GM12878 (cell line): ENCODE results near the gene BLOC1S4. TPM values are rescaled to one million over a fixed set of nuclear protein-coding genes. Genes with fewer than 3 reads are reported as not detected.

Source experiments
- ATAC-seq: fragments of 200-7000 bp; cut with Tn5 transposase; 3 replicates; pipeline ENCODE4 v1.9.1; 2020; ENCODE audit warnings: mild to moderate bottlenecking, moderate library complexity
- BruUV-seq: library from RNA; stranded (reverse); fragments of 400-500 nt; replicated peaks from 2 replicates; lab custom pipeline; 2021; lab: Mats Ljungman, UMichigan
- CTCF ChIA-PET: fragments of 300-600 bp; sonication (Branson Sonifier 250); formaldehyde crosslinking; extraction: SDS; loops from one replicate; lab custom pipeline; 2021; ENCODE audit warnings: inconsistent platforms; lab: Yijun Ruan, JAX
- POLR2A ChIA-PET: fragments of 350-600 bp; formaldehyde crosslinking; extraction: SDS; loops from one replicate; lab custom pipeline; 2021; ENCODE audit warnings: inconsistent platforms; lab: Charles Lee
- RAD21 ChIA-PET: fragments of 300-600 bp; sonication (Branson Sonifier 250); formaldehyde crosslinking; loops from one replicate; lab custom pipeline; 2023; ENCODE audit warnings: antibody characterized with exemption; ENCODE audit not compliant: unreplicated experiment; lab: Charles Lee
- SMC1A ChIA-PET: fragments of 300-600 bp; sonication (Branson Sonifier 250); formaldehyde crosslinking; loops from one replicate; lab custom pipeline; 2023; ENCODE audit not compliant: unreplicated experiment, uncharacterized antibody; lab: Charles Lee
- DNase-seq: peaks from one replicate; pipeline ENCODE4 v3.0.0-alpha.2; 2011; ENCODE audit warnings: low read depth, low spot score
- FAIRE-seq: peaks from 3 replicates; lab custom pipeline; 2011; peaks lifted over from hg19 to GRCh38; lab: Jason Lieb, UNC
- H2AFZ ChIP-seq: 2 replicates; pipeline ENCODE4 v1.6.0; 2011; ENCODE audit warnings: low read depth, low read length, control low read depth; ENCODE audit not compliant: control insufficient read depth
- H3K27ac ChIP-seq: 2 replicates; pipeline ENCODE4 v1.5.1; 2011; ENCODE audit warnings: control low read depth; ENCODE audit not compliant: control insufficient read depth, insufficient read depth
- H3K27me3 ChIP-seq, 2 experiments: replicated peaks in 1 of 2; 2 replicates each; pipeline versions ENCODE4 v1.6.0 to v1.6.1; 2011; ENCODE audit warnings: low read length in 1 of 2; ENCODE audit not compliant: control insufficient read depth in 2 of 2, insufficient read depth in 2 of 2
- H3K36me3 ChIP-seq, 2 experiments: 2 replicates each; pipeline ENCODE4 v1.5.1; 2011; ENCODE audit warnings: low read length in 1 of 2; ENCODE audit not compliant: control insufficient read depth in 2 of 2, insufficient read depth in 2 of 2
- H3K4me1 ChIP-seq: 2 replicates; pipeline ENCODE4 v1.6.1; 2011; ENCODE audit warnings: mild to moderate bottlenecking, low read length, moderate library complexity, mixed read lengths; ENCODE audit not compliant: control insufficient read depth, insufficient read depth
- H3K4me2 ChIP-seq: 2 replicates; pipeline ENCODE4 v1.6.0; 2011; ENCODE audit warnings: control low read depth; ENCODE audit not compliant: control insufficient read depth, insufficient read depth
- H3K4me3 ChIP-seq: fragments of 200-600 bp; sonication (generic); 2 replicates; pipeline ENCODE4 v1.5.1; 2016
- H3K79me2 ChIP-seq: 2 replicates; pipeline ENCODE4 v1.6.0; 2011; ENCODE audit warnings: low read length; ENCODE audit not compliant: control insufficient read depth, insufficient read depth
- H3K9ac ChIP-seq: 2 replicates; pipeline ENCODE4 v1.8.0; 2011; ENCODE audit warnings: low read length, control low read depth, mixed read lengths; ENCODE audit not compliant: control insufficient read depth, insufficient read depth
- H3K9me3 ChIP-seq: replicated peaks from 3 replicates; pipeline ENCODE4 v1.5.1; 2011; ENCODE audit warnings: mild to moderate bottlenecking, low read length; ENCODE audit not compliant: control insufficient read depth, insufficient read depth
- H4K20me1 ChIP-seq: 2 replicates; pipeline ENCODE4 v1.6.0; 2011; ENCODE audit not compliant: control insufficient read depth, insufficient read depth
- ASH2L ChIP-seq: fragments of 300-600, 200-600 bp; sonication (generic); IDR thresholded peaks from 2 replicates; pipeline ENCODE4 v1.6.1; 2017; ENCODE audit warnings: low read depth, mild to moderate bottlenecking, borderline replicate concordance
- ATF3 ChIP-seq: IDR thresholded peaks from 2 replicates; pipeline ENCODE4 v1.6.1; 2011; ENCODE audit warnings: low read depth, mild to moderate bottlenecking, low read length, moderate library complexity, borderline replicate concordance; ENCODE audit errors: extremely low read depth
- EP300 ChIP-seq, 2 experiments: fragments of 150-350 bp in 1 of 2; IDR thresholded peaks; 2 replicates each; pipeline ENCODE4 v1.6.1; 2011 to 2012; ENCODE audit warnings: low read depth in 2 of 2, low read length in 2 of 2, borderline replicate concordance in 1 of 2, improper control_type of control experiment in 1 of 2, inconsistent platforms in 1 of 2; ENCODE audit not compliant: control insufficient read depth in 1 of 2
- GATAD2B ChIP-seq: fragments of 450-650 bp; conservative IDR thresholded peaks from 2 replicates; pipeline ENCODE4 v1.6.1; 2017; ENCODE audit warnings: low read depth, mild to moderate bottlenecking, moderate library complexity
- HDAC2 ChIP-seq: fragments of 200-600 bp; sonication (generic); IDR thresholded peaks from 2 replicates; pipeline ENCODE4 v1.6.1; 2017
- MAX ChIP-seq: IDR thresholded peaks from 2 replicates; pipeline ENCODE4 v1.6.1; 2012; ENCODE audit warnings: low read depth, low read length, improper control_type of control experiment
- MTA2 ChIP-seq: fragments of 450-650 bp; IDR thresholded peaks from 2 replicates; pipeline ENCODE4 v1.6.1; 2016; ENCODE audit warnings: low read depth, mild to moderate bottlenecking, moderate library complexity
- MXI1 ChIP-seq: fragments of 150-350 bp; IDR thresholded peaks from 2 replicates; pipeline ENCODE4 v1.6.1; 2011; ENCODE audit warnings: low read depth, mild to moderate bottlenecking, inconsistent platforms, low read length, improper control_type of control experiment
- NFIC ChIP-seq: IDR thresholded peaks from 2 replicates; pipeline ENCODE4 v1.6.1; 2012; ENCODE audit warnings: low read depth, mild to moderate bottlenecking, inconsistent platforms, low read length, moderate library complexity
- SMAD5 ChIP-seq: IDR thresholded peaks from 2 replicates; pipeline ENCODE4 v1.6.1; 2016; ENCODE audit warnings: antibody characterized with exemption, low read depth
- SUPT20H ChIP-seq: IDR thresholded peaks from 2 replicates; pipeline ENCODE4 v1.6.1; 2011; ENCODE audit warnings: low read depth, mild to moderate bottlenecking, low read length, moderate library complexity, borderline replicate concordance; ENCODE audit not compliant: control insufficient read depth
- TAF1 ChIP-seq: IDR thresholded peaks from 2 replicates; pipeline ENCODE4 v1.6.1; 2011; ENCODE audit warnings: mild to moderate bottlenecking, low read depth, low read length, borderline replicate concordance
- ZNF217 ChIP-seq: fragments of 450-650 bp; IDR thresholded peaks from 2 replicates; pipeline ENCODE4 v1.6.1; 2017; ENCODE audit warnings: antibody characterized with exemption, mild to moderate bottlenecking
- ZNF687 ChIP-seq: fragments of 450-650 bp; IDR thresholded peaks from 2 replicates; pipeline ENCODE4 v1.6.1; 2017; ENCODE audit warnings: mild to moderate bottlenecking, moderate library complexity
- WGBS: methylation state at CpG from one replicate; pipeline ENCODE4 v1.1.6; 2016; ENCODE audit warnings: low lambda C conversion rate; ENCODE audit not compliant: insufficient replicate concordance, insufficient coverage; ENCODE audit errors: missing lambda C conversion rate; 5-methylcytosine and 5-hydroxymethylcytosine counted together
- in situ Hi-C: fragments of 300-500 bp; cut with MboI; formaldehyde crosslinking; loops from 9 replicates; pipeline ENCODE4 v1.14.3; 2018; ENCODE audit warnings: mixed read lengths
- intact Hi-C: fragments of 100-400 bp; cut with micrococcal nuclease; formaldehyde crosslinking; loops from one replicate; pipeline ENCODE4 v1.14.2; 2022; ENCODE audit not compliant: unreplicated experiment
- polyA plus RNA-seq, 11 experiments: library from polyadenylated mRNA; depleted of rRNA in 4 of 11; unstranded in 6 of 11; stranded (reverse) in 5 of 11; fragments of >200 nt; fragmentation: Nextera tagmentation in 4 of 11; fragmentation: Illumina TruSeq in 1 of 11; extraction: Ambion mirVana in 4 of 11; extraction: Trizol in 1 of 11; gene quantifications; 1 replicate in 1 of 11; 2 replicates in 10 of 11; pipeline versions ENCODE4 v1.2.1 to v1.2.3, GENCODE V29; 2011 to 2016; ENCODE audit warnings: inconsistent platforms in 2 of 11, missing spikeins in 2 of 11, low read depth in 1 of 11
- total RNA-seq, 4 experiments: library from RNA; depleted of rRNA in 3 of 4; stranded (reverse); fragments of >200 nt in 3 of 4; fragmentation: Illumina TruSeq in 1 of 4; extraction: Trizol in 1 of 4; gene quantifications; 2 replicates each; pipeline versions ENCODE4 v1.2.1 to v1.2.3, GENCODE V29; 2013 to 2021

Gene BLOC1S4
- total and polyA plus RNA-seq, 10 of the 15 experiments (the other 5 are each of a cell fraction or from before 2014, with no cell fraction given), result 2.7 to 23.8 (median 9.5) TPM

GRCh38 chr4:6673660-6674499 lies 42.1 kb upstream of the BLOC1S4 start (continued):
- TF ChIP-seq TAF1, result peak; percentile 95
- TF ChIP-seq SUPT20H, result no peak
- TF ChIP-seq ZNF217, result no peak
- TF ChIP-seq EP300 (IDR thresholded peaks at IDR 0.05; ENCODE audit: borderline replicate concordance in 1 of 2, control insufficient read depth in 1 of 2, low read depth in 2 of 2, low read length in 2 of 2), result peak in 1 of 2 experiments; percentile 27; a peak in 1 of 4 replicates
- peak; percentile 73; the same call in 1 of the 2 replicates for TF ChIP-seq ATF3
- TF ChIP-seq, all 136 proteins: peak for 33

GRCh38 chr4:6674500-6675149 lies 41.3 kb upstream of the BLOC1S4 start:
- H3K4me3 ChIP-seq, result peak overlapping the region; percentile 74
- H3K4me2 ChIP-seq, result peak overlapping the region; percentile 89
- BruUV-seq, result TSS peak; percentile 77
- SMC1A ChIA-PET, result interaction anchor here (0.8 to 5.2 kb wide), 14 partner anchors 9 to 234 kb away, joined by 3 to 33 read pairs (median 4); partner anchors contain the start of gene BLOC1S4
- intact Hi-C loops (loop anchor here (2.0 kb wide), 3 partner anchors 34 to 42 kb away; partner anchors contain the start of genes BLOC1S4, MRFAP1 and MRFAP1L1), in situ Hi-C loops (no loop called here)
- FAIRE-seq (peak; percentile 98), ATAC-seq (peak; percentile 59), DNase-seq (peak; percentile 45)
- RAD21 ChIA-PET, result interaction anchor here (0.8 to 3.8 kb wide), 9 partner anchors 16 to 394 kb away, joined by 3 to 22 read pairs (median 4); partner anchors contain the start of genes GRPEL1, MAN2B2, MRFAP1 and MRFAP1L1
- no peaks in the 10 kb centered on the region; the same call in 2 of the 3 replicates for H3K9me3 ChIP-seq
- POLR2A ChIA-PET, result interaction anchor here (0.7 to 1.6 kb wide), 6 partner anchors 13 to 44 kb away, joined by 3 to 6 read pairs (median 3); partner anchors contain the start of gene BLOC1S4
- CTCF ChIA-PET, result interaction anchor here (0.6 to 2.3 kb wide), 22 partner anchors 9 to 428 kb away, joined by 3 to 36 read pairs (median 5); partner anchors contain the start of genes BLOC1S4 and MRFAP1L1
- no peaks in the 10 kb centered on the region; a peak in 2 of 4 replicates for H3K36me3 ChIP-seq
- H3K4me1 ChIP-seq, result peaks cover 6% of the 10 kb centered on the region; the same call in 1 of the 2 replicates
- H3K9ac ChIP-seq, result peak overlapping the region; percentile 64
- no peak overlapping the region for H3K27ac ChIP-seq
- H4K20me1 ChIP-seq, result no peaks in the 10 kb centered on the region
- H2AFZ ChIP-seq, result peak overlapping the region; percentile 0
- H3K79me2 ChIP-seq, result peaks cover 25% of the 10 kb centered on the region
- WGBS, result 7% methylated on average over 28 of the region's 40 CpGs
- H3K27me3 ChIP-seq, result no peaks in the 10 kb centered on the region
- TF ChIP-seq MXI1, result peak; percentile 34; the same call in 1 of the 2 replicates
- TF ChIP-seq MAX, result peak; percentile 63; the same call in 1 of the 2 replicates
- no peak for TF ChIP-seq SMAD5
- no peak for TF ChIP-seq NFIC
- no peak for TF ChIP-seq ASH2L
- no peak for TF ChIP-seq HDAC2
- no peak for TF ChIP-seq ZNF687
- TF ChIP-seq MTA2, result no peak
- TF ChIP-seq GATAD2B, result no peak
- no peak for TF ChIP-seq ZNF217
